Measurements from ENCODE around the gene SLC17A4.

SLC17A4 gene

GRCh38 chr6:25816252-25816651 is 61.7 kb downstream of the SLC17A4 start:
- DNase-seq: no peak

- DNase-seq: no peak
Measured at GRCh38 chr6:25821341-25821740, 66.8 kb downstream of the SLC17A4 start.

- no peak for DNase-seq
Measured at GRCh38 chr6:25829375-25829774, 74.8 kb downstream of the SLC17A4 start.

GRCh38 chr6:25830458-25830857 is 75.9 kb downstream of the SLC17A4 start:
- DNase-seq: no peak

Measured in CD4-positive, alpha-beta T cell treated with Interferon alpha-2 for 1 hour (primary cell).